ENCODE measurements around the gene DBX1.

Gene DBX1

DNA sequence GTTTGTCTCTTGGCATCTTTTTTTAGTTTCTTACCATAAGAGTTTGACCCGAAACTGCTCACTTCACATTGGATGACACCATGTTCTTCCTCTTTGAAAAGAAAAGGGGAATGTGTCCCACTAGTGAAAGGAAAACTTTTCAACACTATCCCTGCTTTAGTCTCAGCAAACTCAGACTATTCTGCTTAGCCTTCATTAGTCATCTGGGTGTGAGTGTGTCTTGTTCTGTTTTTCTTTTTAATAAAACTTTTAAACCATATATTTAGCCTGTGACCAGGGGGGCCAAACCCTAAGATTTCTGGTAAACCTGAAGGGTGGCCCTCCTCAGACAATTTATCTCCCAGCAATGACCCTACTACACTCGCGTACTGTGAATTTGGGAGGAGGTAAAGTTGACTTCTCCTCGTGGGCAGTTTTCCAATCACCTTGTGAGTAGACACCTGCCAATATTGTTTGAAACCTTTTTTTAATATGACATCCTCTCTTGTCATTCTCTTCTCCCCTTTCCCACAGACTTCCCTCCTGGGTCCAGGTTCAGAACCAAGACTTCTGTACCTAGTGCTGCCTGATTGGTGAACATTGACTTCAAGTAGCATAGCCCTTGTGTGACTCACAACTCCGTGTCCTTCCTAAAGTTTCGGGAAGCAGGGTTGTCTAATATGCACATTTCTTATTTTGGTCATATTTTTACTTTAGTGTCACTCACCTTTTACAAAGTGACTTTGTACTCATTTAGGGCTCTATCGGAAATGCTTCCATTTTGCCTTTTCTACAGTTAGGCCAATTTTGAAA is 39.9 kb downstream of the DBX1 start:
- DNase-seq, result no peak

DNA sequence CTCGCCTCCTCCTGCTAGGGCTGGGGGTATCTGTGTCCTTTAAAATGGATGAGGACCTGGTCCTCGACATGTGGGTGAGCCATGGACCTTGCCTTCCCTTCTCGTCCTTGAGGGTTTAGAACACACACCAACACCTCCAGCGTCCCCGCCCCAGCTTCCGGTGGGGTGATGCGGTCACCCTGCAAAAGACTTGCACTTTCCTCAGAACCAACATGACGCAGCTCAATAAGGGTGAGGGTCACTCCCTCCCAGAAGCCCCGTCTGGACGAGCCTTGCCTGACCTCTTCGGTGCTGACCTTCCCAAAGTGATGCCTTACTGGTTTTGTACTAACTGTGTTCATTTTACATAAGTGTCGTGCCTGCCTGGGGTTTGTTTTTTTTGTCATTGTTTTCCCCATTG is 41.0 kb downstream of the DBX1 start:
- no peak for DNase-seq

DNA sequence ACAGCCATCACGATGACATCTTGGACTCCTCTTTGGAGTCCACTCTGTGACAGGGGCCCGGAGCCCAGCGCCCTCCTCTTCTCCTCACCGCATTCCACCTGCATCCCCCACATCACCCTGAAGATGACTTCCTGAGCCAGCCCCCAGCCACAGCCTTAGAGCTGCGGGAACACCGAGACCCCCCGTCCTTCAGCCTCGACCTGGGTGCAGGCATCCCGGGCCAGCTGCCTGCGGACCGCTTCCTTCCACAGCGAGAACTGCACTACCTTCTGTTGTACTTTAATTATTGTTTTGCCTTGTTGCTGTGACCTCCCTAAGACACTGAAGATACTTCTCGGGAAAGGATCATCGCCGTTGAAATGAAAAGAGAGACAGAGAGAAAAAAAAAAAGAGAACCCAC is 42.1 kb downstream of the DBX1 start:
- DNase-seq, result no peak

DNA sequence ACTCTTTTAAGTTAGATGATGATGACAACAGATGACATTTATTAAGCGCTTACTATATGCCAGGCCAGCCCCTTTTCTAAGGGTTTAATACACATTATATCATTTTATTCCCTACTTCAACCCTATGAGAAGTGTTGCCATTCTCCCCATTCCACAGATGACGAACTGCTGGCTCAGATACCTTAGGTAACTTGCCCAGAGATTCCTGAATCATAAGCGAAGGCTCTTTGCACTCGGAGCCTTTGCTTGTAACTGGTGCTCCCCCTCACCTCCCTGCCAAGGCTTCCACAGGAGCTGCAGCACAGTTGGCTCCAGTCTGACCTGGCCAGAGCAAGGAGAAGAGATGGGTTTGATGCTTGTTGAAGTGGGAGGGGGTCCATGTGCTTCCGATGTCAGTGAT is 43.0 kb downstream of the DBX1 start:
- DNase-seq, result no peak

DNA sequence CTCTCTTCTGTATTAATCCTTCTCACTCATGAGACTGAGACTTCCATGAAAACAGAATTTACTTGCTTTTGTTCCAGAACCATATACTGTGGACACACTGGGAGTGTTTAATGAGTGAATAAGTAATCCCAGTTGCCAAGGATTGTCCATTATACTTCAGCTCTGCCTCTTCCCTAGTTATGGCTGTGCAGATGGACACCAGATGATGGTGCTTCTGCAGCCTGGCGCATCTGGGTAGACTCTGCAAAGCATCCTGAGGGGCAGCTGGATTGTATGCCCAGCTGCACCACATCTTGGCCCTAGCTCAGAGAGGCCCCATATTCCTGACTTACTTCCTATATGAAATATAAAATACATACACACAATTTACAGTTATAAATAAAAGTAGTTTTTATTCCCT is 43.5 kb downstream of the DBX1 start:
- DNase-seq, result no peak

DNA sequence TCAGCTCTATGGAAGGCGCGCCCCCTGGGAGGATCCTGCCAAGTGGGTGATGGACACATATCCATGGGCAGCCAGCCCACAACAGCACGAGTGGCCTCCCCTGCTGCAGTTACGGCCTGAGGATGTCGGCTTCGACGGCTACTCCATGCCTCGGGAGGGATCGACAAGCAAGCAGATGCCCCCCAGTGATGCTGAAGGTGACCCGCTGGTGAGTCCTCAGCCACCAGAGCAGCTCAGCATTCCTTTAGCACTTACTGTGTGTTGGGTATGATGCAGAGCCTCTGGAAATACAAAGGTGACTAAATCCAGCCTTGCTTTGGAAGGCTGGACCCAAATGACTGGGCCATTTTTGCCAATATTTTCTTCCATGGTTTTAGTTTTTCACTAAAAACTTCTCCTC is 45.7 kb downstream of the DBX1 start:
- no peak for DNase-seq

DNA sequence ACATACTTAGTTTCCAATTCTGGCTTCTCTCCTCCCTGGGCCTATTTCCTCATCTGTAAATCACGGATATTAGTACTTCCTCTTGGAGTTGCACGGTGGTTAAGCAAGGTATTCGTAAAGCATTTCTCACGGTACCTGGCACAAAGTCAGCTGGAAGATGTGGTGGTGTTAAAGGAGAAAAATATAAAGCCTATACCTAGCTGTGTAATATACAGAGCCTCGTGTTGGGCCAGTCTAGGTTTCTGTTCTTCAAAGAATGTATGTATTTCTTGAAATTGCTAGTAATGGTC is 47.2 kb downstream of the DBX1 start:
- no peak for DNase-seq

DNA sequence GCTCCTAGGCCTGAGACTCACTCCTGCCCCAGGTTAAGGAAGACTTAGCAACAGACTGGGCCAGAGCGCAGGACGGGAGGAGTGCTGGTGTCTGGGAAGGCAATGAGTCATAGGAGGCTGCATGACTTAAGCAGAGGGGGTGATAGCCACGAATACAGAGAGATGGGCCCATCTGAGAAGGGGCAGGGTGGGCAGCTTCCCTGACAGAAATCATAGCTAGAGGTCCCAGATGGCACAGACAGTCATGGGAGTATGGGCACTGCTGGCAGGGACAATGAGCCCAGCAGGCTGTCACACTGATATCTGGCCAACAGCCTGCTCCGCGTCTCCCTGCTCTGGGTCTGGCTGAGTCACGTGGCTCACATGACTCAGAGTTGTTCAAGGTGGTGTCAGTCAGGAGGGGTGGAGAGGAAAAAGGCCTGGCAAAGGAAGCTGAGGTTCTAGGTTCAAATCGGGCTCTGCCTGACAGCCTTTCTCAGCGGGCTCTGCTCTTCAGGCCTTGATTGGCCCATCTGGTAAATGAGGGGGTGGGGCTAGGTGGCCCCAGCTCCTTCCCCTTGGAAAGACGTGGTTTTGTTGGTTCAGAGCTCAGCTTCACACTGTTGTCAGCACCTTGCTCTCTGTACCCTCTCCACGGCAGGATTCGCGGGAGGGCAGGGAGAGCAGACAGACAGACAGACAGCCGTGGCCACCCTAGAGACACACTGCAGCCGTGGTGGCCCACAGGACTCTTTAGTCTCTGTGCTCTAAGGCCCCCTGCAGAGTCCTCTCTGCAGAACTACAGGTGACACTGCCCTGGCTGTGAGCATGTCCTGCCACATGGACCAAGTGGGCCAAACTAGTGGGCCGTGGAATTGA is 47.8 kb downstream of the DBX1 start:
- DNase-seq, result no peak

DNA sequence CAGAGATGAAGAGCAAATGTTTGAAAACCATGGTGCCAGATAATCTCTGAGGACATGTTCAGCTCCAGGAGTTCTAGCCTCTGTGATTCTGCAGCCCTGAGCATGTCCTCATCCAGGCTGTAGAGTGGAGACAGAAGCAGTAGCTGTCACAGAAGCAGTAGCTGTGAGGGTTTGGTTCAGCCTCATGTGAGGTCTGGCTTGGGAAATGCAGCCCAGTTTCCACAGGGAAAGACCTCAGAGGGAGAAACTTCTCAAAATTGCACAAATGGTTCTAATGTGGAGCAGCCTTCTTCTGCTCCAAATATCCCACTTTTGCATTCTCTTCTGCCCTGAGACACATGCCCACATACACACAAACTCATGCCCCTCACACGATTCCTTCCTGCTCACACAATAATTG is 48.4 kb downstream of the DBX1 start:
- DNase-seq, result no peak

DNA sequence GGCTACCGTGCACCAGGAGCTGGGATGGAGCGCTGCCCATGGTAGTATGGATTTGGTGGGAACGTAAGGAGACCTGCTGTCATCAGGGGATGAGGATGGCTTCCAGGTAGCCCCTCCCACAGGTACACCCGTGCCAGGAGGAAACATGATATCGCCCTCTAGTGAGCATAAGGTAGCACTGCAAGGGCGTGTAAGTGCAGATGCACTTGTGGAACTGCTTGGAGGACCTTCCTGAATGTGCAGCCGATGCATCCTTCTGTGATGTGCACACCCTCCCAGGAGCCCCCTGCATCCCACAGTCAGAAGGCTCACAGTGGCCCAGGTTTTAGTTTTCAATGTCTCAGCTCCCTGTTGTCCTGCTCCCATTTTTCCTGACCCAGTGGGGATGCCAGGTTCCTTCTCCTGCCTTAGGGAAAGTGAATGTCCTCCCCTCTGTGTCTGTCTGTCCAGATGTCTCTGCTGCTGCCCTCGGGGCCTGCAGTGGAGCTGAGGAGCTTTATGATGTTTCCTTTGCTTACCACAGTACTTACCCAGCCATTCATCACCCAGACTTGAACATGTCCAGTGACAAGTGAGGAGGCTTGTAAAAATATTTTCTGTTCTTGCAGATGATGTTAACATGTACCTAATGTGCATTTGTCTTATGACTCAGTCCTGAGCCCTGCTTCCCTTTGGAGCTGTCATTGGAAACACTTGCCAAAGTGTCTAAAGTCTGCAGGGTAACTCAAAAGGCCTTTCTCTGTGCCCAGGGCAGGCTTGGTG is 49.2 kb downstream of the DBX1 start:
- DNase-seq, result peak; percentile 77

DNA sequence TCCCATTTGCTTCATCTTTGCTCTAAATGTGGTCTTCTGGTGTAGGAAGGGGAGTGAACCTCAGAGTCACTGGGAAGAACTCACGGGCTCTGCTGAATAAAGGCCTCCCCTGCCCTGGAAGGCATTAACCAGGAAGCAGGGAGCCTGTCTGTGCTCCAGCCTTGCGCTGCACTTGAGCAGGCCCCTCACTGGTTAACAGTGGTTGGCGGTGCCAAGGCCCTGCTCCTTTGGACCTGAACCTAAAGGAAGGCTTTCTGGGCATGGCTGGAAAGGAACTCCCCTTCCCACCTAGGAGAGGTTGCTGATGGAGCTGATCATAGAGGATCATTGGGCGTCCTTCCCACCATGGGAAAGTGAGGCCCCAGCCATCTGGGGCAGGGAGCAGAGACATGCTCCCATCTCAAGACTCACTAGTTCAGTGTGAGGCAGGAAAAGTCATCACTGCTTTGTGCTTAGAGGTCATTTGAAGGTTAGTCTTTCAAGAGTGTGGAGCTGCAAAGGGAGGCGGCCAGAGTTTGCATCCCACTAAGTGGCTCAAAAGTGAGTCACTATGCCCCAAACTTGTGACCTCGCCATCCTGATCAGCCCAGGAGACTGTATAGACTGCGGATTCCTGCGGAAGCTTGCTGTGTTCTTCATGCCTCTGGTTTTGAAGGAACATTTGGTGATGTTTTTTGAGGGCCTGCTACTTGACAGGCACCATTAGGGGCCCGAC is 50.4 kb downstream of the DBX1 start:
- DNase-seq, result no peak
